ENCODE data around the gene SORBS2. TPM values are rescaled to one million over a fixed set of nuclear protein-coding genes. Genes with fewer than 3 reads are reported as not detected.

SORBS2 gene
- polyA plus RNA-seq, 2 of the 4 experiments (the other 2 are of a cell fraction): 0.23 to 0.90 TPM

DNA sequence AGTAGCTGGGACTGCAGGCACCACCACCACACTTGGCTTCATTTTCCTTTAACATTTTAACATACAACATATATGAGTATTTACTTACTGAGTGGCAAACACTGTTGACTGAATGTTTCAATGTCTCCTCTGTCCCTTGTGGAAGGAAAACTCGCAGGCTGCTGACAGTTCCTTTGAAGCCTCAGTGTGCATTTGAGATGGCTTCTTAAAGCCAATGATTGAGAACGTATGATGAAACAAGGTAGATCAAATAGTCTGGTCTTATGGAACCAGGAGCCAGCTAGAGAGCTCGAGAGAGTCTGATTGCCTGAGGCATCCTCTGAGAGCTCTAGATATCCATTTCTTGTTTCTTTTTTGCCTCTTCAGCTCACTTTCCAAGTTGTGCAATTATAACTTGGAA lies 233.7 kb downstream of the SORBS2 start:
- H3K4me1 ChIP-seq: peaks cover 5% of the 10 kb centered on the region; the same call in 1 of the 3 replicates
- 30% methylated on average over 3 of the region's 3 CpGs for WGBS (ENCODE audit: missing lambda C conversion rate)
- CTCF ChIA-PET: interaction anchor here (0.9 to 1.3 kb wide), 2 partner anchors 19 to 24 kb away, joined by 3 read pairs; no protein-coding TSS in a partner anchor
- POLR2A ChIA-PET: no interaction called here
- ATAC-seq: no peak
- H3K9me3 ChIP-seq: no peaks in the 10 kb centered on the region
- no peak for TF ChIP-seq NR3C1 (IDR thresholded peaks at IDR 0.05)
- TF ChIP-seq CHD2 (IDR thresholded peaks at IDR 0.05; ENCODE audit: low read length, partially characterized antibody): no peak
- no peak for TF ChIP-seq CBX2 (IDR thresholded peaks at IDR 0.05; ENCODE audit: borderline replicate concordance, low read depth)
- no peak for TF ChIP-seq HOXB13 (CRISPR knock-in tag; IDR thresholded peaks at IDR 0.05; ENCODE audit: low read depth)
- TF ChIP-seq GATA3 (IDR thresholded peaks at IDR 0.05; ENCODE audit: borderline replicate concordance): no peak
- TF ChIP-seq EHF (CRISPR knock-in tag; IDR thresholded peaks at IDR 0.05): no peak
- no peak for TF ChIP-seq POLR2A (IDR thresholded peaks at IDR 0.05; ENCODE audit: low read length)
- no peak for TF ChIP-seq TP53 (CRISPR knock-in tag; IDR thresholded peaks at IDR 0.05)
- no peak for TF ChIP-seq EHMT2 (IDR thresholded peaks at IDR 0.05; ENCODE audit: low read depth)
- no peak for TF ChIP-seq E2F6 (IDR thresholded peaks at IDR 0.05; ENCODE audit: borderline replicate concordance, low read depth)
- no peak for TF ChIP-seq HOXA7 (CRISPR knock-in tag; IDR thresholded peaks at IDR 0.05)
- TF ChIP-seq CTCF (IDR thresholded peaks at IDR 0.05): no peak
- no peak for TF ChIP-seq MYC (IDR thresholded peaks at IDR 0.05; ENCODE audit: borderline replicate concordance, low read length)
- H3K4me2 ChIP-seq: no peak overlapping the region
- FAIRE-seq: no peak
- no peak overlapping the region for H3K27ac ChIP-seq
- H3K4me3 ChIP-seq: no peak overlapping the region
- no peak for DNase-seq (ENCODE audit: low read depth in 1 of 2, low spot score in 1 of 2)

DNA sequence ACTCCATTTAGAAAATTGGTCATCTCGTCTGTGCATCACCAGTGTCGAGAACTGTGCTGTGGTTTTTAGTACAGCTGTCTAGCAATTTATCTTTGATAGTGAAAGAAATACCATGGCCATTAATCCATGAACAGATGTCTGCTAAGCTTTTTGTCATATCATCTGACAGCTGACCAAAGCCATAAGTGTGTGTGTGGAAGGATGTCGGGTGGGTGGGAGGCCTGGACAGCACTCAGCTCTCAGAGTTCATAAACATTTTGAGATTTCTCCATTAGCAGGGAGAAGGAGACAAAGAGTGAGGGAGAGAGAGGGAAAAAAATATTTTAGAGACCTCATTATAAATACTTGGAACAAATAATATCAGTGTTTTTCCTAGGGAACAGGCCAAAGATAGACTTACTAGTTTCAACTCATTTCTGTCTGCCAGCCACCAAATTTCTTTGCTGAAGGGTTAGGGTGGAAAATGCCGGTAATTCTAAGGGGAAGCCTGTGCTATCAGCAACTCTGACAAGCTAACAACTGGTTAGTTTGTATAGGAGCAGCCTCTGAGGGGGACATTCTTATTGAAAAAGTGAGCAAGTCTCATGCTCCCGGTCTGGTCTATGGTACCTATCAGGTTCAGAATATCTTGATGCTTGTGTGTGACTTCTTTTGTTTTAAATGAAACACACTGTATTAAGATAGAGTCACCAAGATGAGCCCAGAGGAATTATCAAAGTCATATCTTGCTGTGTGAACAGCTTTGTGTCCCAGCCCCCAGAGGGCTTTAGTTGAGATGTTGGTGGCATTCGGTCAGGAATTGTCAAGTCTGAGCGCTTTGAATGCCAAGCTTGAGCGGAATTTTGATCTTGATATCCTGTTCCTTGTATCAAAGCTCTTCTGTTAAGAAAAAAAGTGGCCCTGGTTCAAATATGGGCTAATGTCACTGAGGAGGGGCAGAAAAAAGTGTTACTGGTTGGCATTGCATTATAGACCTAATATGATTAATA lies 234.7 kb downstream of the SORBS2 start:
- POLR2A ChIA-PET: no interaction called here
- Histone ChIP-seq H3K4me1 (peaks cover 5% of the 10 kb centered on the region; the same call in 1 of the 3 replicates), H3K4me2 (no peak overlapping the region), H3K4me3 (no peak overlapping the region), H3K9me3 (no peaks in the 10 kb centered on the region), H3K27ac (no peak overlapping the region)
- CTCF ChIA-PET: interaction anchor here (1.2 to 1.3 kb wide), 2 partner anchors 20 to 25 kb away, joined by 3 to 5 read pairs; no protein-coding TSS in a partner anchor
- ATAC-seq (no peak), FAIRE-seq (no peak), DNase-seq (ENCODE audit: low read depth in 1 of 2, low spot score in 1 of 2) (no peak)
- TF ChIP-seq HOXB5 (CRISPR knock-in tag; IDR thresholded peaks at IDR 0.05): no peak
- TF ChIP-seq HES2 (IDR thresholded peaks at IDR 0.05): no peak
- TF ChIP-seq ESRRA (IDR thresholded peaks at IDR 0.05; ENCODE audit: borderline replicate concordance, low read length): no peak
- TF ChIP-seq KDM5A (IDR thresholded peaks at IDR 0.05): no peak
- no peak for TF ChIP-seq FOSL2 (IDR thresholded peaks at IDR 0.05)
- no peak for TF ChIP-seq FOSL2 (CRISPR knock-in tag; IDR thresholded peaks at IDR 0.05)
- TF ChIP-seq NFE2L2 (conservative IDR thresholded peaks at IDR 0.05; ENCODE audit: low read length): no peak
- no peak for TF ChIP-seq RFX5 (IDR thresholded peaks at IDR 0.05)
- TF ChIP-seq POLR2AphosphoS2 (conservative IDR thresholded peaks at IDR 0.05; ENCODE audit: low read length): no peak
- WGBS (ENCODE audit: missing lambda C conversion rate): 80% methylated on average over 8 of the region's 8 CpGs
